Liver (tissue), 9 donors: ENCODE results near the gene PREB. TPM values are rescaled to one million over a fixed set of nuclear protein-coding genes. Genes with fewer than 3 reads are reported as not detected.
A peak's percentile ranks its signal among the peaks of the same experiment; 100 is the strongest.

ENCODE experiments used
- DNase-seq: peaks from one replicate; pipeline ENCODE4 v3.0.0-alpha.2; 2017; ENCODE audit warnings: low spot score
- H3K27ac ChIP-seq, 2 donors: one replicate each; pipeline ENCODE4 v1.7.0; 2013; ENCODE audit warnings: inconsistent platforms in 2 of 2, low read length in 2 of 2, control low read depth in 1 of 2, low read depth in 1 of 2, mild to moderate bottlenecking in 1 of 2
- H3K27me3 ChIP-seq, 4 donors: one replicate each; pipeline versions ENCODE4 v1.6.1 to v1.7.0; 2013; ENCODE audit warnings: low read length in 3 of 4, inconsistent platforms in 1 of 4, mild to moderate bottlenecking in 1 of 4, moderate library complexity in 1 of 4; ENCODE audit not compliant: control insufficient read depth in 4 of 4, insufficient read depth in 4 of 4
- H3K36me3 ChIP-seq, 4 donors: one replicate each; pipeline versions ENCODE4 v1.6.1 to v1.7.0; 2013; ENCODE audit warnings: low read length in 3 of 4, mild to moderate bottlenecking in 3 of 4, low read depth in 1 of 4, moderate library complexity in 1 of 4; ENCODE audit not compliant: control insufficient read depth in 4 of 4, insufficient read depth in 3 of 4
- H3K4me1 ChIP-seq, 4 donors: one replicate each; pipeline versions ENCODE4 v1.6.1 to v1.7.0; 2013; ENCODE audit warnings: low read length in 3 of 4, mild to moderate bottlenecking in 3 of 4, moderate library complexity in 1 of 4; ENCODE audit not compliant: control insufficient read depth in 4 of 4, insufficient read depth in 4 of 4
- H3K4me3 ChIP-seq, 3 donors: one replicate each; pipeline versions ENCODE4 v1.6.1 to v1.7.0; 2013; ENCODE audit warnings: low read length in 3 of 3, control low read depth in 1 of 3, low read depth in 1 of 3, mild to moderate bottlenecking in 1 of 3
- H3K9ac ChIP-seq, 2 donors: one replicate each; pipeline ENCODE4 v1.7.0; 2013; ENCODE audit warnings: low read length in 2 of 2, mild to moderate bottlenecking in 2 of 2, moderate library complexity in 2 of 2, control low read depth in 1 of 2, low read depth in 1 of 2
- H3K9me3 ChIP-seq, 4 donors: one replicate each; pipeline versions ENCODE4 v1.6.1 to v1.7.0; 2013; ENCODE audit warnings: low read length in 3 of 4; ENCODE audit not compliant: control insufficient read depth in 4 of 4
- FOXA1 ChIP-seq: IDR thresholded peaks from 2 replicates; pipeline ENCODE4 v1.6.1; 2016; ENCODE audit warnings: antibody characterized with exemption
- FOXA2 ChIP-seq: IDR thresholded peaks from 2 replicates; pipeline ENCODE4 v1.6.1; 2016; ENCODE audit warnings: antibody characterized with exemption
- GABPA ChIP-seq, 2 donors: IDR thresholded peaks in 1 of 2; conservative IDR thresholded peaks in 1 of 2; 2 replicates each; pipeline ENCODE4 v1.6.1; 2016; ENCODE audit warnings: antibody characterized with exemption in 2 of 2, mild to moderate bottlenecking in 1 of 2, moderate library complexity in 1 of 2
- HNF4A ChIP-seq, 2 donors: conservative IDR thresholded peaks; 2 replicates each; pipeline ENCODE4 v1.6.1; 2016; ENCODE audit warnings: antibody characterized with exemption in 2 of 2, mild to moderate bottlenecking in 2 of 2
- HNF4G ChIP-seq: IDR thresholded peaks from 2 replicates; pipeline ENCODE4 v1.6.1; 2016; ENCODE audit warnings: antibody characterized with exemption
- JUND ChIP-seq, 2 donors: IDR thresholded peaks; 2 replicates each; pipeline ENCODE4 v1.6.1; 2016; ENCODE audit warnings: antibody characterized with exemption in 2 of 2
- MAX ChIP-seq: IDR thresholded peaks from 2 replicates; pipeline ENCODE4 v1.6.1; 2016; ENCODE audit warnings: antibody characterized with exemption
- NR2F2 ChIP-seq: IDR thresholded peaks from 2 replicates; pipeline ENCODE4 v1.6.1; 2016; ENCODE audit warnings: antibody characterized with exemption
- RAD21 ChIP-seq, 2 donors: IDR thresholded peaks; 2 replicates each; pipeline ENCODE4 v1.6.1; 2016; ENCODE audit warnings: antibody characterized with exemption in 2 of 2, mild to moderate bottlenecking in 2 of 2
- REST ChIP-seq: IDR thresholded peaks from 2 replicates; pipeline ENCODE4 v1.6.1; 2016; ENCODE audit warnings: antibody characterized with exemption, mild to moderate bottlenecking
- RXRA ChIP-seq, 2 donors: IDR thresholded peaks; 2 replicates each; pipeline ENCODE4 v1.6.1; 2017 to 2018; ENCODE audit warnings: antibody characterized with exemption in 2 of 2, mild to moderate bottlenecking in 1 of 2
- SP1 ChIP-seq: IDR thresholded peaks from 2 replicates; pipeline ENCODE4 v1.6.1; 2018; ENCODE audit warnings: antibody characterized with exemption, mild to moderate bottlenecking
- TAF1 ChIP-seq: conservative IDR thresholded peaks from 2 replicates; pipeline ENCODE4 v1.6.1; 2016; ENCODE audit warnings: antibody characterized with exemption, mild to moderate bottlenecking
- YY1 ChIP-seq: IDR thresholded peaks from 2 replicates; pipeline ENCODE4 v1.6.1; 2016; ENCODE audit warnings: antibody characterized with exemption, mild to moderate bottlenecking
- WGBS: extraction: QIAGEN DNeasy Blood & Tissue Kit; methylation state at CpG from one replicate; pipeline ENCODE4 v1.1.7; 2013; 5-methylcytosine and 5-hydroxymethylcytosine counted together
- polyA plus RNA-seq, 2 donors: library from polyadenylated mRNA; stranded (reverse) in 1 of 2; unstranded in 1 of 2; fragments of 200-250 nt in 1 of 2; fragments of >200 nt in 1 of 2; fragmentation: Nextera tagmentation in 1 of 2; extraction: Ambion mirVana in 1 of 2; gene quantifications; one replicate each; pipeline versions ENCODE4 v1.2.1 to v1.2.3, GENCODE V29; 2013 to 2015
- total RNA-seq, 2 donors: library from RNA; depleted of rRNA; stranded (reverse); fragments of >200 nt; gene quantifications; one replicate each; pipeline ENCODE4 v1.2.3, GENCODE V29; 2014
- TF ChIP-seq, protein P1 (sequence below): fragments of 150-350 bp; IDR thresholded peaks from 2 replicates; pipeline ENCODE4 v1.5.1; 2017; ENCODE audit warnings: improper control_type of control experiment, low read depth, low read length; ENCODE audit not compliant: missing input control
- TF ChIP-seq, protein P2 (sequence below): IDR thresholded peaks from 2 replicates; pipeline ENCODE4 v1.6.1; 2016; ENCODE audit warnings: antibody characterized with exemption
- donor health status: healthy.
- donor health status: healthy.
- donor health status: healthy.
- donor health status: healthy.
- donor health status: healthy.

The PREB gene
- total and polyA plus RNA-seq, 4 donors, result 21.5 to 98.4 (median 60.9) TPM

GRCh38 chr2:27087823-27088410 is 46.5 kb downstream of the PREB start:
- Histone ChIP-seq H3K36me3 (peaks cover 0 to 1% (median 0%) of the 10 kb centered on the region in 4 donors), H3K9me3 (no peaks in the 10 kb centered on the region), H3K27me3 (no peaks in the 10 kb centered on the region), H3K27ac (peak overlapping the region; percentile 60 to 76), H3K9ac (peak overlapping the region; percentile 40 to 65), H3K4me1 (peaks cover 9 to 65% (median 41%) of the 10 kb centered on the region in 4 donors), H3K4me3 (peak overlapping the region; percentile 63 to 84 (median 70))
- no peak for DNase-seq
- TF ChIP-seq YY1, result peak; percentile 20
- TF ChIP-seq RAD21 (IDR thresholded peaks at IDR 0.05), result peak in 1 of 2 donors; percentile 8
- TF ChIP-seq, protein P1, sequence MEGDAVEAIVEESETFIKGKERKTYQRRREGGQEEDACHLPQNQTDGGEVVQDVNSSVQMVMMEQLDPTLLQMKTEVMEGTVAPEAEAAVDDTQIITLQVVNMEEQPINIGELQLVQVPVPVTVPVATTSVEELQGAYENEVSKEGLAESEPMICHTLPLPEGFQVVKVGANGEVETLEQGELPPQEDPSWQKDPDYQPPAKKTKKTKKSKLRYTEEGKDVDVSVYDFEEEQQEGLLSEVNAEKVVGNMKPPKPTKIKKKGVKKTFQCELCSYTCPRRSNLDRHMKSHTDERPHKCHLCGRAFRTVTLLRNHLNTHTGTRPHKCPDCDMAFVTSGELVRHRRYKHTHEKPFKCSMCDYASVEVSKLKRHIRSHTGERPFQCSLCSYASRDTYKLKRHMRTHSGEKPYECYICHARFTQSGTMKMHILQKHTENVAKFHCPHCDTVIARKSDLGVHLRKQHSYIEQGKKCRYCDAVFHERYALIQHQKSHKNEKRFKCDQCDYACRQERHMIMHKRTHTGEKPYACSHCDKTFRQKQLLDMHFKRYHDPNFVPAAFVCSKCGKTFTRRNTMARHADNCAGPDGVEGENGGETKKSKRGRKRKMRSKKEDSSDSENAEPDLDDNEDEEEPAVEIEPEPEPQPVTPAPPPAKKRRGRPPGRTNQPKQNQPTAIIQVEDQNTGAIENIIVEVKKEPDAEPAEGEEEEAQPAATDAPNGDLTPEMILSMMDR, result no peak
- TF ChIP-seq RXRA (IDR thresholded peaks at IDR 0.05), result peak; percentile 52 to 65
- TF ChIP-seq HNF4A (conservative IDR thresholded peaks at IDR 0.05), result peak; percentile 56 to 63
- peak; percentile 12 for TF ChIP-seq HNF4G
- WGBS, result 42% methylated on average over 5 of the region's 5 CpGs

DNA sequence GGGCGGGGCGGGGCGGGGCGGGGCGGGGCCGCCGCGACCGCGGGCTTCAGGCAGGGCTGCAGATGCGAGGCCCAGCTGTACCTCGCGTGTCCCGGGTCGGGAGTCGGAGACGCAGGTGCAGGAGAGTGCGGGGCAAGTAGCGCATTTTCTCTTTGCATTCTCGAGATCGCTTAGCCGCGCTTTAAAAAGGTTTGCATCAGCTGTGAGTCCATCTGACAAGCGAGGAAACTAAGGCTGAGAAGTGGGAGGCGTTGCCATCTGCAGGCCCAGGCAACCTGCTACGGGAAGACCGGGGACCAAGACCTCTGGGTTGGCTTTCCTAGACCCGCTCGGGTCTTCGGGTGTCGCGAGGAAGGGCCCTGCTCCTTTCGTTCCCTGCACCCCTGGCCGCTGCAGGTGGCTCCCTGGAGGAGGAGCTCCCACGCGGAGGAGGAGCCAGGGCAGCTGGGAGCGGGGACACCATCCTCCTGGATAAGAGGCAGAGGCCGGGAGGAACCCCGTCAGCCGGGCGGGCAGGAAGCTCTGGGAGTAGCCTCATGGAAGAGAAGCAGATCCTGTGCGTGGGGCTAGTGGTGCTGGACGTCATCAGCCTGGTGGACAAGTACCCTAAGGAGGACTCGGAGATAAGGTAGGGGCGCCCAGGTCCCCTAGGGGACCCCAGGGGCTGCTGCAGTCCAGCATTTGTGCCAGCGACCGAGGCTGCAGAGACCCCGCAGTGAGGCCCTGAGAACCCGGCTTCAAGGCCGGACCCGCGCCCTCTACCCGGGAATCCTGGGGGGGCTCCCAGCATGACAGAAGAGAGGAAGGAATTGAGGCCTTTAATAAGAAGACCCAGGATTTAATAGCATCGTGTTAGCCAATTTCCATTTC is 47.5 kb downstream of the PREB start, which contains the start of gene KHK:
Gene KHK (plus strand): TSS at position 49 of the 870 bp plus-strand sequence. CDS start 488 bp downstream, at position 537.
- Histone ChIP-seq H3K9ac (peak within 1 kb of the TSS; percentile 40 to 67), H3K27me3 (no peaks in the 10 kb centered on the region), H3K36me3 (peaks cover 0 to 1% (median 0%) of the 10 kb centered on the region in 4 donors), H3K4me1 (peaks cover 7 to 65% (median 36%) of the 10 kb centered on the region in 4 donors), H3K9me3 (no peaks in the 10 kb centered on the region), H3K27ac (peak within 1 kb of the TSS; percentile 70 to 87), H3K4me3 (peak within 1 kb of the TSS; percentile 63 to 84 (median 73))
- no peak for TF ChIP-seq NR2F2
- TF ChIP-seq FOXA1, result no peak
- peak; percentile 67 for TF ChIP-seq YY1
- peak in 1 of 2 donors; percentile 11 for TF ChIP-seq HNF4A (conservative IDR thresholded peaks at IDR 0.05)
- TF ChIP-seq HNF4G, result no peak
- peak; percentile 77 for TF ChIP-seq REST
- no peak for TF ChIP-seq GABPA (IDR thresholded peaks at IDR 0.05 in 1 of 2, conservative IDR thresholded peaks at IDR 0.05 in 1 of 2)
- TF ChIP-seq, protein P1, result no peak
- no peak for TF ChIP-seq RXRA (IDR thresholded peaks at IDR 0.05)
- no peak for TF ChIP-seq SP1
- TF ChIP-seq JUND (IDR thresholded peaks at IDR 0.05), result no peak
- peak; percentile 33 for TF ChIP-seq TAF1
- TF ChIP-seq RAD21 (IDR thresholded peaks at IDR 0.05), result peak in 1 of 2 donors; percentile 48
- TF ChIP-seq, protein P2, sequence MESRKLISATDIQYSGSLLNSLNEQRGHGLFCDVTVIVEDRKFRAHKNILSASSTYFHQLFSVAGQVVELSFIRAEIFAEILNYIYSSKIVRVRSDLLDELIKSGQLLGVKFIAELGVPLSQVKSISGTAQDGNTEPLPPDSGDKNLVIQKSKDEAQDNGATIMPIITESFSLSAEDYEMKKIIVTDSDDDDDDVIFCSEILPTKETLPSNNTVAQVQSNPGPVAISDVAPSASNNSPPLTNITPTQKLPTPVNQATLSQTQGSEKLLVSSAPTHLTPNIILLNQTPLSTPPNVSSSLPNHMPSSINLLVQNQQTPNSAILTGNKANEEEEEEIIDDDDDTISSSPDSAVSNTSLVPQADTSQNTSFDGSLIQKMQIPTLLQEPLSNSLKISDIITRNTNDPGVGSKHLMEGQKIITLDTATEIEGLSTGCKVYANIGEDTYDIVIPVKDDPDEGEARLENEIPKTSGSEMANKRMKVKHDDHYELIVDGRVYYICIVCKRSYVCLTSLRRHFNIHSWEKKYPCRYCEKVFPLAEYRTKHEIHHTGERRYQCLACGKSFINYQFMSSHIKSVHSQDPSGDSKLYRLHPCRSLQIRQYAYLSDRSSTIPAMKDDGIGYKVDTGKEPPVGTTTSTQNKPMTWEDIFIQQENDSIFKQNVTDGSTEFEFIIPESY, result no peak
- TF ChIP-seq MAX, result peak; percentile 47
- no peak for TF ChIP-seq FOXA2
- DNase-seq, result peak; percentile 65
- 6% methylated on average over 54 of the region's 54 CpGs for WGBS
